Stimulated activated CD4-positive, alpha-beta T cell treated with anti-CD3 and anti-CD28 coated beads, Interleukin-15, amount 100 ng/mL, for 1 hour (primary cell): Measurements from ENCODE around the gene GAREM1.
A peak's percentile ranks its signal among the peaks of the same experiment; 100 is the strongest.
"Not testable (repeated sequence)": the region's sequence is repeated elsewhere in the genome, so short reads cannot be mapped to it uniquely, and the experiment has no call there.

Source experiments
- DNase-seq, 2 donors: peaks; one replicate each; pipeline ENCODE4 v3.0.0-alpha.2; 2020; ENCODE audit warnings: low read depth in 1 of 2, low spot score in 1 of 2

GAREM1 gene

DNA sequence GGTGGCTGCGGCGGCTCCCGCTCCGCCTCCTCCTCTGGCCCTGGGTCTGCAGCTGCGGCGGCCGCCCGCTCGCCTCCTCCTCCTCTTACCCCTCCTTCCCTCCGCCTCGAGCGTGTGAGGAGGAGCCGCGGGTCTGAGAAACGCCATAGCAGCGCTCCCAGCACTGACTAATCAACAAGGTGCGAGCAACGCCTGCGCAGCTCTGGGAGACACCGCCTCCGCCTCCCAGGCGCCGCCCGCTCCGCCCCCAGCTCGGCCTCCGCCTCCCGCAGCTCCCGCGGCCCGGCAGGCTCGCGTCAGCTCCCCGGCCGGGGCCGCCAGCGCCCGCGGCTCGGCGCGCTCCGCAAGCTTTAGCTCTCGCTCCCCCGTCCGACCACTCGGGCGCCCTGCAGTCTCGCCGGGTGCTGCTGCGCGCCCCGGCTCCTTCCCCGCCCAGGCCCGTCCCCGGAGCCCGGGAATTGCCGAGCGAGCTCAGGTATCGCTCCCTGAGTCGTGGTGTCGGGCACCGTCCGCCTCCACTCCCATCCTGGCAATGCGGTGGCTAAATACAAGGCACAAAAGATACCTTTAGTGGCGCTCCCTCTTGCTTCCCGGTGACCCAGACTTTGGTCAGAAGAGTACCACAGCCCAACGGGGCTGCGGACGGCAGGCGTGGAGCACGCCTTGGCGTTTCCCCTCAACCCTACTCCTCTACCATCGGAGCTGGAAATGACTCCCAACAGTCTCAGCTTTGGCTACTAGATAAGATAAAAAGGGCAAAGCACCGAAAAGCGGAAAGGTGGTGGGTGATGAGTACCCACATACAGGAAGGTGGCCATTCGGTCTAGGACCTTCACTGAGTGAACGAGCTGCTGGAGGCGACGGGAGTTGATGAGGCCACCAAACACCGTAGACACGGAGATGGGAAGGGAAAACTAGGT lies at the start of gene GAREM1:
GAREM1 (minus strand) TSS at position 169 of the 920 bp plus-strand sequence. CDS start 454 bp downstream, outside the sequence.
- peak; percentile 52 to 59 for DNase-seq

DNA sequence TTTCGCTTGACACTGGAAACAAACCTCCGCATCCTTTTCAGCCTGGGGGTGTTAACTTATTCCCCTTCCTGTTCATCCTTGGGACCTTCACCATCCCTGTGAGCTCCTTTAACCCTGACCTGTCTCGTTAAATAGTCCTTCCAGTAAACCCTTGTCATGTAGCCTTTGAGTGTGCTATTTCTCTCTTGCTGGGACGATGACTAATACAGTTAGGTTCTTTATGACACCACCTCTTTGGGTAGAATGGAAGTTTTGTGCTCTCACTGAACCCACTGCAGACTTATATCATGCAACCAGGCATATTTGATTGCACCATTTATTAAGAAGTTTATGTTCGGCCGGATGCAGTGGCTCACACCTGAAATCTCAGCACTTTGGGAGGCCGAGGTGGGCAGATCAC lies 40.5 kb upstream of the GAREM1 start:
- DNase-seq, result no peak

DNA sequence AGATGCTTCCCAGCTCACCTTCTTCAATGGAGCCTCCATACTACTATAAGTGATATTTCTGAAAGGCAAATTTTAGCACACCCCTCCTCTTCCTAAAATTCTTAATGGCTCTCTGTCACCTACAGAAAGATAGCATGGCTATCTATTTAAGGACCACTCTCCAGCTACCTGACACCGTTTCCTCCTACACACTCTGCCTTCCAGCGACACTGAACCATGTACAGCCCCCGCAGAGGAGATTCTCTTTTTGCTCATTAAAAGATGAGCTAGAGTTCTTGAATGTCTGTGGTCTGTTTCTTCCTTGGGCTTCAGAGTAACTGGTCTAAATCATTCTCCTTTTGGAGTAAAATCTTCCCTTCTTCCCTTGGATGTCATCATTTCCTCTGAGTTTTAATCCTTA lies 38.4 kb upstream of the GAREM1 start:
- DNase-seq, result no peak

DNA sequence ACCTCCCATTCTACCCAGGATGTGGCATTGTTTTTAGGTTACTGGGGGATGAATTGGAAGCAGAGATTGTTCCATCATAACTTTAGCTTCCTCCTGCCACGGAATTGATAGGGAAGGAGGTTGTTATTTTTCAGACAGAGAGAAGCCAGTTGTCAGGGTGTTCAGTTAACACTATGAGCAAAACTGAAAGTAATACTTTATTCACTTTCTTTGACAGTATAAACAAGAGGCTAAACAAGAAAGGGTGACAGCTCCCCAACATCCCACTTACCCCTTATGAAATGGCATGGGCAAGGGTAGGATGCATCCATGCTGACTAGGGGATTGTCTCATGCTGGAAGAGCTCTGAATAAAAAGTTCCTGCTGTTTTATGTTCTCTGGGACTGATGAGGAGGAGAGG lies 36.4 kb upstream of the GAREM1 start:
- no peak for DNase-seq

DNA sequence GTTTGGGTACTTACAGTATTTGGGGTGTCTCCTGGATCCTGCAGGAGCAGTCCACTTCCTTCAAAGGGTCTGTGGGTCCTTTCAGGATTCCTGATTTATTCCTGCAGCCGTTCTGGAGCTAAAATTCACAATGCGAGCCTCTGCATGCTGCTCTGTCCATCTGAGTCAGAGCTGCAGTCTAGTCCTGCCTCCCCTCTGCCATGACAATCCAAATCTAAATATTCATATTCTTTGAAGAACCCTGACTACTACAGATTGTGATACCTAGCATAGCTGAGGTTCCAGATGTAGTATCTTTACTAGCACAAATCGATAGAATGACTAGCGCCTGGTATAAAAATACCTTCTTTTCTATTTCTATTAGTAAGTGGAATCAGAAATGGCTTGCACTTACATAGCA lies 31.3 kb upstream of the GAREM1 start:
- DNase-seq, result no peak

DNA sequence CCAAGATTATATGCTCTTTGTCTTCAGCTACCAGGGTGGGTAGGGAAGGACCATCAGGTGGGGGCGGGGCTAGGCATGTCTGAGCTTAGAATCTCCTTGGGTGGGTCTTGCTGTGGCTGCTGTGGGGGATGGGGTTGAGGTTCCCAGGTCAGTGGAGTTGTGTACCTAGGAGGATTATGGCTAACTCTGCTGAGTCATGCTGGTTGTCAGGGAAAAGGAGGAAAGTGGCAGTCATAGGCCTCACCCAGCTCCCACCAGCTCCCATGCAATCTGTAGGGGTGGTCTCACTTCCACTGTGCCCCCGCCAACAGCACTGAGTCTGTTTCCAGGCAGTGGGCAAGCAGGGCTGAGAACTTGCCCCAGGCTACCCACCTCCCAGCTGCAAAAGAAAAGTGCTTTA lies 30.6 kb upstream of the GAREM1 start:
- not testable (repeated sequence) for DNase-seq

DNA sequence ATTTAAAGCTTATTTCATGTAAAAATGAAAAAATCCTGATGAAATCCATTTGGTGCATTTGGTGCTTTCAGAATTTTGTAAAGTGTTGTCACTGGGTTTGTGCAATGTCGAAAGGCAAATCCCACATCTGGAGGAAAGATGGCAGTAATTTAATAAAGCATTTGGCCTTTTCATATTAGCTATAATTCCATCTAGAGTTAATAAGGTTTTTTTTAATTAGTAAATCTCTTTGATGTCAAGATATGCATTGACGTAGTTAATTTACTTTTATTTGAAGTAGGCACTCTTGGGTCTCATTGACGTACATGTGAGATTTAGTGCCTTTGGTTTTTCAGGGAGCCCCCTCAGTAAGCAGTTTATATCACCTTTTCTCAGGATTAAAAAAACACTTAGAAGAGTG lies 12.3 kb upstream of the GAREM1 start:
- DNase-seq, result no peak

DNA sequence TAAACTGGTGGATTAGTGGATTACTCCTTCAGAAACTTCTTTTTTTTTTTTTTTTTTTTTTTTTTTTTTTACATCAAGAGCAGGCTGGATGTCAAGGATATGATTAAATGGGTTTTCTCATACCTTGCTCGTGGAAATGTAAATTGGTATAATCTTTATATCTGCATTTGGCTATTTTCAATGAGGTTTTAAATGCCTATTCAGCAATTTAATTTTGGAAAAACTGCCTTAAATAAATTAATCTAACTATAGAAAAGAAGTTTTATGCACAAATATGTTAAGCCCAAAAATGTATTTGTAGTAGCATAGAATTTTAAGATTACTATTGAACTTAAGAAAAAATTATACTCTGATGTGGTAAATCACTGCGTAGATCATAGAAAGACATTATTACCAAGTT lies 11.4 kb upstream of the GAREM1 start:
- DNase-seq, result no peak

DNA sequence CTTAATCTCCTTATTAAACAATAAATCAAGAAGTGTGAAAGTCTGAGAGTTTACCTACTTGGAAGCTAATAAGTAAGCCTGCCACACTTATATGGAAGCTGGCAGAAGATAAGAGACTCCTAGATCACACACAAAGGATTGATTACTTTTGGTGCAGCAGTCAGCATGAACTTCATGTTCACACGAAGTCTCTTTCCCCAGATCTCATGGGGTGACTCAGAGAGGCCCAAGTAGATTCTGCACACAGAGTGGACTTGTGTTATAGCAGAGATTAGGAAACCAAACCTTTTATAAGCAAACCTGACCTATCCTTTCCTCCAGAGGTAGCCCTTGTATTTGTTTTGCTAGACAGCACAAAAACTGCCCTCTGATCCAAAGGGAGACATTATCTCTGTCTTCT lies 9.9 kb upstream of the GAREM1 start:
- DNase-seq, result no peak

DNA sequence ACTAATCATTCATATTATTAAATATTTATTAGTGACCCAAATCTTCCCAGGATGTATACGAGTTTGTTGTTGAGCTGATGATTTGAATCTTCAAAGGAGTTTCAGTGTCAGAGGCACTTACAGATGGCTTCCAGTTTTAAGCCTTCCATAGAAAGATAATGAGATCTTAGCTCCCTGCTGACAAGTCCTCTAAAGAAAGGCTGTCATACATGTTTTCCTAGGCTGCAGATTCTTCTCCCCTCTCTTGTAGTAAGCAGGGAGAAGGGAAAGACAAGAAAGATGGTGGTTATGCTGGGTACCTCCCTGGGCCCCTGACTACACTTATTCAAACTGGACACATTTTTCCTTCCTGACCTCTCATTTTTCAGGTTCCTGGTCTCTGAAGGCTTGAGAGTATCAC lies 8.1 kb upstream of the GAREM1 start:
- DNase-seq, result no peak

DNA sequence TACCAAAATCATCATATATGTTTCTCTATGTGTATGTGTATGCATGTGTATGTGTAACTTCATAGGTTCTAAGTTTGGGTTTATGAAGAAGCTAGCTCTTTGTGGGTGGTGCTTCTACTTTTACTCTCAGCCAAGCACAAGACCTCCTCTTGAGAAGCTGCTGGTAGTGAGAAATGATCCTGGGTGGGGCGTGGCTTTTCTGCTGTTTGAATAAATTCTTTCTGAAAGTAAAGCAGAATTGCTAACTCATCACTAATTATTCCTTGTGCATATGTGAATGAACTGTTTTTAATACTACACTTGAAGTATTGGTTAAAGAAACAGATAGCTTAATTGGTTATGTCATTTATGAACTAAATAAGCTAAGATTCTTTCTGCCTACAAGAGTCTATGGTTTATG lies 7.6 kb upstream of the GAREM1 start:
- no peak for DNase-seq

DNA sequence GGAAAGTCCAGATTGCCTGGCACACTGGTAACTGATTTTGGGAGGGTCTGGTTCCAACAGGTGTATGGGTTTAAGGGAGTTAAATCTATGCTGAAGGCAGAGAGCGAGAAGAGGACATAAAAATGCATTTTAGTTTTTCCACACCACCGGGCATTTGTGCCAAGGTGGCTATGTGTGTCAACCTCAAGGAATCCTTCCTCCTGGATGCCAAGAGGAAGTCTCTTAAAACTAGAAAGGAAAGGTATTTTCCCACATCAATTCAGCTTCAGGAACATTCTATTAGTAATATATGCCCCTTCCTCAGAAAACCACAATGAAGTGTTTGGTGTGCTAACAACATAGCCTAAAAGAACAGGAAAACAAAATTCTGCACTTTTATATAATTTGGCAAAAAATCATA lies 5.4 kb upstream of the GAREM1 start:
- DNase-seq, result no peak

DNA sequence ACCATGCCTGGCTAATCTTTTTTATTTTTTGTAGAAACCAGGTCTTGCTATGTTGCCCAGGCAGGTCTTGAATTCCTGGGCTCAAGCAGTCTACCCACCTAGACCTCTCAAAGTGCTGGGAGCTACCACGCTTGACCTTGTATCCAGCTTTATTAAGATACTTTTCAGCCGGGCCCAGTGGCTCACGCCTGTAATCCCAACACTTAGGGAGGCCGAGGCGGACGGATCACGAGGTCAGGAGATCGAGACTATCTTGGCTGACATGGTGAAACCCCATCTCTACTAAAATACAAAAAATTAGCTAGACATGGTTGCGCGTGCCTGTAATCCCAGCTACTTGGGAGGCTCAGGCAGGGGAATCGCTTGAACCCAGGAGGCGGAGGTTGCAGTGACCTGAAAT lies 4.4 kb upstream of the GAREM1 start:
- not testable (repeated sequence) for DNase-seq

DNA sequence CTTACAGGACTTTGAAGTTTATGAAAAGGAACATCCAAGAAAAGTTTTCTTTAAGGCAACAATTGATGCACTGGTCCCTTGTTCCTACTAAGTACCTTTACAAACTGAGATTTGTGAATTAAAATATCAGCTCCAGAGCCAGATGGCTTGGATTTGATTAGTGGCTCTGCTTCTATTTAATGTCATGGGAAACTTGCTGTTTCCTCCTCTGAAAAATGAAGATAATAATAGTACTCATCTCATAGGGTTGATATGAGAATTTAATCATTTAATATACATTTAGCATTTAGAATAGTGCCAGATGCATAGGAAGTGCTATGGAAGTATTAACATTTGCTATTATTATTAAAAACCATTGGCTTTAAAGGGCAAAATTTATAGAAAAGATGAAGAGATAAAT lies 2.6 kb upstream of the GAREM1 start:
- no peak for DNase-seq

DNA sequence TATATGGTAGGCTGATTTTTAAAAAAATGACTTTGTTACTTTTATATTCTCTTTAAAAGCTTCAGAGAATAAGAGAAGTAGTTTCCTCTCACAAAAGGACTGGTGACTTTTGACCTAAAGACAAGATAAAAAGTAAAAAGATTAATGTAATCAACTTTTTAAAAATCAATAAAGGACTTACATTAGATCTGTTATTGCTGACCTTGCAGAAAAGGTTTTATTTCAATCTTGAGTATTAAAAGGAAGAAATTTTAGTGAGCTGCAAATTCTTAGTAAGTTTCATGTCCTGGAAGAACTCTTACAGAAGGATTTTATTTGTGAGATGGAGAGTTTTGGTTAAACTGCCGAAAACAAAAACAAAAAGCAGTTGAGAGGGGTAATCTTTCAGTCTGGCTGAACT lies 2.2 kb upstream of the GAREM1 start:
- DNase-seq, result no peak

DNA sequence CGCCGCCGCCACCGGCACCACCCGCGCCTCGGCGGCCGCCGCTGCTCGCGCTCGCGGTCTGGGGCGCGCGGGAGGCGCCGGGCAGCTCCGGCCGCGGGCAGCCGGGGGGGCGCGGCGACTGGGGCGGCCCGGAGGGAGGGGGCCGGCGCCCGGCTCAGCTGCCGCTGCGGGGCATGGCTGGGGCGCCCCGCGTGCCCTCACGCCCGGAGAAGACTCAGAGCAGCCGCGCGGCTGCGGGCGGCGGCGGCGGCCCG lies 295 bp downstream of the GAREM1 start:
- DNase-seq, result no peak

DNA sequence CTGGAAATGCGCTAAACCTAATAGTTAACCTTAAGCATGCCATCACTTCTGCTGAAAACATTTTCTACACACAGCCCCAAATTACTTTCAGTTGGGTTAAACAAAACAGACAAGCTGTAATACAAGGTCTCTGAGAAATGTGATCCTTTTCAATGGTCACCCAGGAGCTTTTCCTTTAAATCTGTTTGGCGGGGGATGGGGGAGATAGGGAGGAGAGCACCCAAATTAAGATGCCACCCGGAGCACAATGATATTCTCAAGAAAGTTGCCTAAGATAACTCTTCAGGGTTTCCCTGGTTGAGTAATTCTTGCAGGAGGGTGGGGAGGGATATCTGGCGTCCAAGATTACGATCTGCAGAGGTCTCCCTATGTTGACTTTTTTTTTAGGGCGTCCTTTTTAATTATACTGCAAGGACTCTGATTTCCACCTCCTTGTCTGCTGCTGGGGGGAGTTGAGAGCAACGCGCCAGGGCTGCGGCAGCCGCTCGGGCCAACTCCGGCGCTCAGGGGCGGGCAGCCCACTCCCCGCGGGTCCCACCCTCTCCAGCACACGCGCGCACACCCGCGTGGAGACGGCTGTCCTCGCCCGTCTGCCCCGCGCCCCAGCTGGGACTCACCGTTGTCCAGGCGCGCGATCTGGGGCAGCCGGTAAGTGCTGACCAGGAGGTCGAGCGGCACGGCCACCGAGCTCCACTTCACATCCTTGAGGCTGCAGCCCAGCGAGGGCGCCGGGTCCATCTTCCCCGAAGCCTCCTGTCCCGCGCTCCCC lies 807 bp downstream of the GAREM1 start:
- DNase-seq, result no peak

DNA sequence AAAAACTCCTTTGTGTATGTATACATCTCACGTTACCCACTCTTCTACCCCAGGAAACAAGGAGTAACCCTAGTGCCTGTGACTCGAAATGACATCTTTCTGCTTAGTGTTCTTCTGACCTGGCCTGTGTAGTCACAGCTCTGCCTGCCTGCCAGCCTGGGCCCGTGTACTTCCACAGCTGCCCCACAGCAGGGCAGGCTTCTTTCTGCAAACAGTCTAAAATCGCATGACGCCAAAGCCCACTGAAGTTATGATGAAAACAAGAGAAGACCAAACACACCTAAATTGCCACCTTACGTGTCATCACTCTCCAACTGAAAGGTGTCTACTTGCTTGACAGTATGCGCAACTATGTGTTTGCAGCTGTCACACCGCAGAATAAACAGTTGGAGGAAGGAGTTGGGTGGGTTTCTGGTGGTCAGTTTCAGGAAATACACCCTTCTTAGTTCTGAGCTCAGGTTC lies 1.5 kb downstream of the GAREM1 start:
- DNase-seq, result no peak

DNA sequence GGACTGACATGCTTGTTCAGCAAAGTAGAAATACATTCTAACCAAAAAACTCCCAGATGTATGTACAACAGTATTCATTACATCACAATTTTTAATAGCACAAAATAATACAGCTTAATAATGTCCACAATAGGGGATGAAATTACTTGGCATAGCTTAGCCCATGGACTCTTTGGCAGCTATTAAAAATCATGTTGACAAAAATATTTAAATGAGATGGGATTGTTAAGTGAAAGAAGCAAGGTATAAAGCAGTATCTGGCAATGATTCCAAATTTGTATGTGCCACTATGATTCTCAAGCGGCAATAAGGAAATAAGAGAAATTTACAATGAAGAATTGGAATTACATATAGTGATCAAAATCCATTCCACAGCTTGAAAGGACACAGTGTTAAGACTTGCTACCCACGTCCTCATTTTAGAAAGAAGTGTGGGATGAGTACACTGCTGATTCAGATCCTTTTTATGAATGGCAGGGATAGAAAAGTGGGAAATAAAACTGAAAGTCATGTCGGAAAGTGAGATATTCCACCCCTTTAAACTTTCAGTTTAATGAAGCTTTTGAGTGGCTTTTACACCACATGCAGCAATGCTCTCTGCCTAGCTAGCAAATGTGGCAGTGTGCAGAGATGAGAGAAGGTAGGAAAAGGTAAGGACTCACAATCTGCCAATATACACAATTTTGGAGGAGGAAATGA lies 2.4 kb downstream of the GAREM1 start:
- no peak for DNase-seq

DNA sequence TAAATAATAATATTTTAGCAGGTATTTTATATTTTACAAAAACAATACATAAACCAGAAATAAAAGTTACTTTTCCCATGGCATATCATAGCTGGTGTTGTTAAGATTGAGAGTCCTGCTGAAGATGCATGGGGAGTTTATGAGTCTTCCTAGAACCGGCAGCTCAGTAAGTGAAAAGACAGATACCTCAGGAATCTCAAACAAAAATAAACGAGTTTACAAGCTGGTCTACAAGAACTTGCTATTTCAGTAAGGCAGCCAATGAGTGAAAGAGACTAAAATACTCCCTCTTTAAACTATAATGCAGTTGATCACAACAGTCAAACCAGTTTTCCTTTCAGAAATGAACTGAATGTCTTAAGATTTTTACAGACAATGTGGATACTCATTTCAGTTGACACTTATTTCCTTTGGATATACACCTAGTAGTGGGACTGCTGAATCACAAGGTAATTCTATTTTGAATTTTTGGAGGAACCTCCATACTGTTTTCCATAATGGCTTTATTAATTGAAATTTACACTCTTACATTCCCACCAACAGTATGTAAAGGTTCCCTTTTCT lies 8.9 kb downstream of the GAREM1 start:
- no peak for DNase-seq

DNA sequence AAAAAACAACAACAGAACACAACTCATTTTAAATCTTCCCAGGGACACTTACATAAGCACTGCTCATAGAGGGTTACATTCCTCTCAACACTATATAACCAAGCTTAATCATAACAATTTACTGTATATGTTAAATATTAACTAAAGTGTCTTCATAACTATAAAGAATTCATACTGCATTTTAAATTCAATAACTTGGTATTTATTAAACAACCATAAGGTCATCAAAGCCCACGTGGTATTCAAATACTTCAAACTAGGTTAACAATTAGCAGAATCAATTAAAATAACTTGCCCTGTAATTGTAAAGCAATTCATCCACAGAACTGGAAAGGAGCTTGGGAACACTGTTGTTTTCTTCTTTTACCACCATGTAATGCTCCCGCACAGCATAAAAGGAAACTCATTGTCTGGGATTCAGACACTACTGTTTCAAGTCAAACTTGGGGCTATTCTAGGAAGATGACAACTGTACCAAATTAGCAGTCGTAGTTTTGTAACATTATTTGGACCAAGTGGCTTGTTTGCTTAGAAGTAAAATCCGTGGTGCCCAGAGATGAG lies 10.4 kb downstream of the GAREM1 start:
- DNase-seq, result no peak
